SK-N-MC (cell line): ENCODE measurements around the gene MIPEP.
"Not testable (repeated sequence)": the region's sequence is repeated elsewhere in the genome, so short reads cannot be mapped to it uniquely, and the experiment has no call there.

ENCODE experiments used
- DNase-seq: peaks from one replicate; pipeline ENCODE4 v3.0.0-alpha.2; 2011; ENCODE audit warnings: low read depth, low spot score
- H3K27ac ChIP-seq: fragments of 200-600 bp; sonication (generic); 2 replicates; pipeline ENCODE4 v1.5.1; 2016; ENCODE audit warnings: mixed run types
- H3K36me3 ChIP-seq: fragments of 200-600 bp; sonication (generic); 2 replicates; pipeline ENCODE4 v1.6.1; 2017; ENCODE audit warnings: antibody characterized with exemption, low read length, mixed read lengths; ENCODE audit not compliant: insufficient read depth
- H3K4me3 ChIP-seq: fragments of 200-600 bp; sonication (generic); 2 replicates; pipeline ENCODE4 v1.5.1; 2016
- H3K9ac ChIP-seq: fragments of 200-600 bp; sonication (generic); 2 replicates; pipeline ENCODE4 v1.8.0; 2017; ENCODE audit warnings: mixed run types, mixed read lengths; ENCODE audit not compliant: insufficient read length
- H3K9me3 ChIP-seq: fragments of 200-600 bp; sonication (generic); 2 replicates; pipeline ENCODE4 v1.6.1; 2017; ENCODE audit warnings: low read depth, mild to moderate bottlenecking, antibody characterized with exemption, low read length, moderate library complexity, mixed read lengths
- EZH2 ChIP-seq: fragments of 200-600 bp; sonication (generic); IDR thresholded peaks from one replicate; pipeline ENCODE4 v1.6.1; 2017; ENCODE audit warnings: antibody characterized with exemption
- FOXP2 ChIP-seq: optimal IDR thresholded peaks from 2 replicates; pipeline ENCODE3; 2011; ENCODE audit warnings: mild to moderate bottlenecking, moderate library complexity; ENCODE audit not compliant: insufficient read depth; ENCODE audit errors: extremely low read length, control extremely low read depth
- POLR2AphosphoS5 ChIP-seq: IDR thresholded peaks from 2 replicates; pipeline ENCODE4 v1.6.1; 2012; ENCODE audit warnings: mild to moderate bottlenecking, low read depth, low read length, borderline replicate concordance

Gene MIPEP

DNA sequence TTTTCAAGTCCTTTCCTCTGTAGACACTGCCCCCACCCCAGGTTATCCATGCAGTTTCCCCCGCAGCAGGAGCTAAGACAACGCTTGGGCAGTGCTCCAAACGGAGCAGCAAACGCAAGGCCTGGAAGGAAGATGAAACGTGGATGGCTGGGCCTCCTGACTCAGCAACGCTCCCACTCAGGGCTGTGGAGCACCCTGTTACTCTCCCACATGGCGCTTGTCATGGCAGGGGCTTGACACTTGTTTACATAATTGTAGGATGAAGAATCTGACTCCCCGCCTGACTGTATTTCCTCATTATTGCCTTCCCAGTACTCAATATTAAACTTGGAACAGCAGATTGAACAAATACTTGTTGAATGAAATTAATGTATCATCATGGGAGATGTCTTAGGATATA, 8.9 kb upstream of the MIPEP start:
- Histone ChIP-seq H3K4me3 (no peak overlapping the region), H3K27ac (no peak overlapping the region), H3K9me3 (no peaks in the 10 kb centered on the region), H3K36me3 (no peaks in the 10 kb centered on the region), H3K9ac (no peak overlapping the region)
- TF ChIP-seq FOXP2, result no peak
- TF ChIP-seq EZH2, result no peak
- DNase-seq, result no peak

DNA sequence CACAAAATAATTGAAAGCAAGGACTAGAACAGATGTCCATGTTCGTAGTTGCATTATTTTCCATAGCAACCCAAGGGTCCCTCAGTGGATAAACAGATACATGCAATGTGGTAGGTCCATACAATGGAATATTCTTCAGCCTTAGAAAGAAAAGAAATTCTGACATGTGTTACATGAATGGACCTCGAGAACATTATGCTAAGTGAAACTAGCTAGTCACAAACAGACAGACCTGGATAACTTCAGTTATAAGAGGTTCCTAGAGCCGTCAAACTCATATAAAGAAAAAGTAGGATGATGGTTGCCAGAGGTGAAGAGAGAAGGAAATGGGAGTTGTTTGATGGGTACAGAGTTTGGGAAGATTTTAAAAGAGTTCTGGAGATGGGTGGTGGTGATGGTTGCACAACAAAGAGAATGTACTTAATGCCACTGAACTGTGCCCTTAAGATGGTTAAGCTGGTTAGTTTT, 8.3 kb upstream of the MIPEP start, which contains the start of gene C1QTNF9B:
Gene C1QTNF9B (minus strand): TSS at position 51 of the 468 bp plus-strand sequence.
- H3K4me3 ChIP-seq, H3K27ac ChIP-seq, H3K36me3 ChIP-seq, H3K9ac ChIP-seq, DNase-seq, H3K9me3 ChIP-seq: not testable (repeated sequence)

DNA sequence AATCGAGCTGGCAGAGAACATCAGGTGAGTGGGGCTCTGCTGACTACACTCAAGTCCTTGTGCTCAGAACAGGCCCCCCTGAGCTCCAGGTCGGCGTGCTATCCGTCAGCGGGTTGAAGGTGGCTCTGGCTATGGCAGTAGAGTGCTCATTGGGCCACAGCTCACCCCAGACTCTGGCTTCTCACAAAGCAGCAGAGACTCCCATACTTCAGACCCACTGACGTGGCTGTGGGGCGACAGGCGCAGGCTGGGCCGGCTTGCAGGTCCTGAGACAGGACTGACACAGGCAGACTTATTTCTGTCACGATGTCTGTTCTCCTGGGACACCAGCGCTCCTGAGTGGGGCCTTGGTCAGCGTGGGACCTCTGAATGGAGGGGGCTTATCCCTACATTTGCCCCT, 5.5 kb upstream of the MIPEP start:
- H3K9ac ChIP-seq, result not testable (repeated sequence)

DNA sequence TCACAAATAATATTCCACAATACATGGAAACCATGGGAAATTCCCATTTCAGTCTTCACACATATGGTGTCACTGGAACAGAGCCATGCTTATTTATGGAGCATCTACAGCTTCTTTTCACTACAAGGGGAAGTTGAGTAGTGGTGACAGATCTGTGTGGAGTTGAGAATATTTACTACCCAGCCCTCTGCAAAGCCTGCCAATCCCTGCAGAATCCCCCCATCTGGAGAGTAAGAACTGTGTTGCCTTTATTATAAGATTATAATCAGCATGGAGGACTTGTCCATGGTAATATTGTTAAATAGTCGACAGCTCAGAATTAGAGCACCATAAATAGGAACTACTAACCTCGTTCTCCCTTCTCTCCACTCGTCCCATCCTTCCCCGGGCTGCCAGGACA, 4.6 kb upstream of the MIPEP start:
- H3K27ac ChIP-seq, H3K4me3 ChIP-seq, H3K9me3 ChIP-seq, H3K9ac ChIP-seq, H3K36me3 ChIP-seq, DNase-seq: not testable (repeated sequence)

More for the DNA sequence above, 5.5 kb upstream of the MIPEP start:
- not testable (repeated sequence) for H3K4me3 ChIP-seq, DNase-seq, H3K27ac ChIP-seq, H3K9me3 ChIP-seq, H3K36me3 ChIP-seq

DNA sequence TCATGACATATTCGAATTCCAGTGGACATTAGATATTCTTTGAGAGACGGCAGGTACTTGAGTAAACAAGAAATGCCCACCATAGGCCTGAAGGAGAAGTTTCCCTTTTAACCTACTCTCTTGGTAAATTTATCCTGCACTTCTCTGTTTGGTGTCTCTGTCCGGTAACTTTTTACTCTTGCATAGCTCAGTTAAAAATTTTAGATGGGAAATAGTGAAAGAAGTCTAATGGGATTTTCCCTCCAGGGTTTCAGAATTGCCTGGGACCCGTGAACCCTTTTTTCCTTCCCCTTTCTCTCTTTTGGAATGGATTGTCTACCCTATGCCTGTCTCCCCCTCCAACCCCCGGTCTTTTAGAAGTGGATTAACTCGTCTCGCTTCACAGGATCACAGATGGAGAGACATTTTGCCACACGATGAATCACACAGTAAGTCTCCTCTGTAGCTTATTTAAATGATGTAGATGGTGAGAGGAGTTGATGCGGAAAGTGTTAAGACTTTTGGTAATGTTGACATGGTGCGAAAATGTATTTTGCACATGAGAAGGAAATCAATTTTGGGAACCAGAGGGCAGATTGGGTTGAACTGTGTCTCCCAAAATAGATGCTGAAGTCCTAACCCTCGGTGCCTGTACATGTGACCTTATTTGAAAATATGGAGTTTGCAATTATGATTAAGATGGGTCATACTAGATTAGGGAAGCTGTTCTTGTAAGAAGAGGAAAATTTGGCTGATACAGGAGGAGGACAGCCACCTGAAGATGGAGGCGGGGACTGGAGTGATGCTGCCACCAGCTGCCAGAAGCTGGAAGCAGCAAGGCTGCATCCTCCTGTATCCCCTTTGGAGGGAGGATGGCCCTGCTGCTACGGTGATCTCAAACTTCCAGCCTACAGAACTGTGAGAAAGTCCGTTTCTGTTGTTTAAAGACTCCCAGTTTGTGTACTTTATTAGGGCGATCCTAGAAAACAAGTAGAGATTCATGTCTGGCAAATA, 711 bp upstream of the MIPEP start:
- Histone ChIP-seq H3K9ac (peak overlapping the region; percentile 71), H3K4me3 (peak overlapping the region; percentile 87), H3K9me3 (no peaks in the 10 kb centered on the region), H3K27ac (no peak overlapping the region), H3K36me3 (peaks cover 2% of the 10 kb centered on the region; the same call in 1 of the 2 replicates)
- DNase-seq, result no peak
- no peak for TF ChIP-seq EZH2
- TF ChIP-seq POLR2AphosphoS5, result no peak
- no peak for TF ChIP-seq FOXP2

DNA sequence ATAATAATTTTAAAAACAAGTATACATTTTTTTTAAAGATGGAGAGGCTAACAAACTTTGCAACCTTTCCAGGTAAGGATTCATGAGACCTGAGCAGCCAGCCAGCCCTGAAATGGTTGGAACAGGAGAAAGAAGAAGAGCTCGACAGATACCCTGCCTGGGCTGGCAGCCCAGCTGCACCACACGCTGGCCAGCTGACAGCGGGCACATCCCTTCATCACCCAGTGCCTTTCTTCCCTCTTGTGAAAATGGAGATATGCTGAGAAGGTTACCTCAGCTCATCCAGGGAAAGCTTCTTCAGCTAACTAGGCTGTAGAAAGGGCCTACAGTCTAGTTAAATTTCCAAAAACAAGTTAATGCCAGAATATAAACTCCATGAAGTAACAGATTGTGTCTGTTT, 4.8 kb downstream of the MIPEP start:
- DNase-seq, H3K4me3 ChIP-seq, H3K9ac ChIP-seq, H3K36me3 ChIP-seq, H3K9me3 ChIP-seq, H3K27ac ChIP-seq: not testable (repeated sequence)

DNA sequence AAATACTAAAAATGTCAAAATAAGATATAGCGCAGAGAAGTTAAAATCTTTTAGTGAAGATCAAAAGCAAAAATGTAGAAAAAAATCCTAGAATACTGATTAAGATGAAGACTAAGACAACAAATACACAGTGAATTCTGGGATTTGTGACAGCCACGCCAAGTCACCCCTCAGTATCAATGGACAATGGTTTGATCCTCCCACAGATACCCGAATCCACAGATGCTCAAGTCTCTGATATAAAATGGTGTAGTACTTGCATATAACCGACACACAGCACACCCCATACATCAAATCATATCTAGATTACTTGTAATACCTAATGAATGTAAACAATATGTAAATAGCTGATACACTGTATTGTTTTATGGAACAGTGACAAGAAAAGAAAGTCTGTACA, 5.9 kb downstream of the MIPEP start:
- H3K9me3 ChIP-seq, result no peaks in the 10 kb centered on the region
- TF ChIP-seq EZH2 (no peak), POLR2AphosphoS5 (no peak), FOXP2 (no peak)
- H3K9ac ChIP-seq, result no peak overlapping the region
- no peak overlapping the region for H3K27ac ChIP-seq
- DNase-seq, result no peak
- H3K36me3 ChIP-seq, result peaks cover 8% of the 10 kb centered on the region; the same call in 1 of the 2 replicates
- H3K4me3 ChIP-seq, result no peak overlapping the region

DNA sequence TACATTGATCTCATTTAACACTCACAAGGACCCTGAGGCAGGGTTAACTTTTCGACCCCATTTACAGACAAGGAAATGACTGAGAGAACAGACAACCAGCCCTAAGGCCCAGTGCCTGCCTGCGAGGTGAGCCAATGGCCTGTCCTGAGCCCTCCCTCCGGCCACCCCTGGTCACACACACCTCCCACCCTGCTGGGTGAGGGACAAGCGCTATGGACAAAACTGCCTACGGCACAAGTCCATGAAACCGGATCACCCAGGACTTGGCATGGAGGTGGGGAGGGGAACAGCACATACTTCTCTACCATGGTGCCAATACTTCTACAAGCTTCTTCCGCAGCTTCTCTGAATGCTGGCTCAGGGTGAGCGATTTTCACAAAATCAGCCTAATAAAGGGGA, 7.8 kb downstream of the MIPEP start:
- not testable (repeated sequence) for H3K9me3 ChIP-seq, H3K36me3 ChIP-seq, H3K4me3 ChIP-seq, H3K9ac ChIP-seq, H3K27ac ChIP-seq, DNase-seq

DNA sequence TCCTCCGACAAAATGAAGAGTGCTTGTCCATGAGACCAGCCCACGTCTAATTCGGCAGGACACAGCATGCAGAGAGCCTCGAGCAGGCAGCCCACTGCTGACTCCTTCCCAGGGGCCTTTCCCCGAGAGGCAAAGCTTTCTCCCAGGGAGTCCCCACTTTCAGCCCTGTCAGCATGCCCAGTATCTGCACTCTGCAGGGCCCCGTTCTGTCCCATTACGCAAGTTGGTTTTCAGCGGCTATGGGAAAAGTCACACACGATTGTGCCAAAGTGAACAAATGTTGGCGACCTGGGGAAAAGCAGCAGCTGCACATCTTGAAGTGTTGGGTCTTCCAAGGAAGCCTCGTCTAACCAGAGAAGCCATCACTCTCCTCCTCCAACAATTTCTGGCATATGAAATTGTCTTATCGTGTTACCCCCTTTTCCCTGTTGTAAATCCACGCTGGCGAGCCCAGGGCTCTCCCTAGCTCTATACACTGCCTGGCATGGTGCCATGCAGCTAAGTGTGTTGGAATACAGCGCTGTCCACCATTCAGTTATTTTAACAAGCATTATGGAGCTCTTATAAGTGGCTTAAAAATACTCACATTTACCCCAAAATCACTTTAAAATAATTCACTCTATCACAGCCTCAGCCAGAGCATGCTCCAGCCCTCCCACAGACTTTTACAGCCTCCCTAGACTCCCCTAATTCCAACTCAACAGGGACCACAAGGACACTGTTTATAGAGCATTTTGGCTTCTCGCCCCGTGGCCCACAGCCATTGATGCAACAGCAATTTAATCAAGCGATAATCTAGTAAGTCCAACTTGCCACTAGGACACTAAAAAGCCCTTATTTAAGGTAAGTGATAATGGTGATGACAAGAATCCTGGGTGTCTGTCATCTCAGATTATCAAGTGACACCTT, 8.5 kb downstream of the MIPEP start:
- not testable (repeated sequence) for H3K4me3 ChIP-seq, H3K9me3 ChIP-seq, H3K27ac ChIP-seq, DNase-seq, H3K36me3 ChIP-seq, H3K9ac ChIP-seq
